Astrocyte (in vitro differentiated cells and primary cell): ENCODE results near the gene PRRT2. TPM values are rescaled to one million over a fixed set of nuclear protein-coding genes. Genes with fewer than 3 reads are reported as not detected.
A peak's percentile ranks its signal among the peaks of the same experiment; 100 is the strongest.

Experiments used
- DNase-seq: peaks from one replicate; pipeline ENCODE4 v3.0.0-alpha.2; 2010; ENCODE audit warnings: low read depth
- FAIRE-seq: peaks from 2 replicates; lab custom pipeline; 2011; peaks lifted over from hg19 to GRCh38; lab: Jason Lieb, UNC
- H2AFZ ChIP-seq: 2 replicates; pipeline ENCODE4 v1.6.0; 2012; ENCODE audit warnings: low read depth, low read length, inconsistent platforms
- H3K27ac ChIP-seq: 2 replicates; pipeline ENCODE4 v1.5.1; 2011; ENCODE audit warnings: low read depth, low read length, inconsistent platforms
- H3K27me3 ChIP-seq: 2 replicates; pipeline ENCODE4 v1.6.0; 2011; ENCODE audit warnings: low read length, inconsistent platforms; ENCODE audit not compliant: insufficient read depth
- H3K36me3 ChIP-seq: 2 replicates; pipeline ENCODE4 v1.5.1; 2011; ENCODE audit warnings: low read length, inconsistent platforms; ENCODE audit not compliant: insufficient read depth
- H3K4me1 ChIP-seq: 2 replicates; pipeline ENCODE4 v1.5.1; 2011; ENCODE audit warnings: low read length, inconsistent platforms; ENCODE audit not compliant: insufficient read depth
- H3K4me2 ChIP-seq: 2 replicates; pipeline ENCODE4 v1.6.0; 2012; ENCODE audit warnings: low read length, inconsistent platforms
- H3K4me3 ChIP-seq: 2 replicates; pipeline ENCODE4 v1.5.1; 2011; ENCODE audit warnings: low read depth, mild to moderate bottlenecking, low read length, inconsistent platforms; ENCODE audit not compliant: insufficient read depth
- H3K79me2 ChIP-seq: 2 replicates; pipeline ENCODE4 v1.6.0; 2012; ENCODE audit warnings: mild to moderate bottlenecking, low read length, inconsistent platforms; ENCODE audit not compliant: insufficient read depth
- H3K9ac ChIP-seq: 2 replicates; pipeline ENCODE4 v1.6.0; 2012; ENCODE audit warnings: mild to moderate bottlenecking, low read length, inconsistent platforms
- H3K9me3 ChIP-seq: 2 replicates; pipeline ENCODE4 v1.5.1; 2012; ENCODE audit warnings: low read depth, mild to moderate bottlenecking, low read length, inconsistent platforms; ENCODE audit not compliant: insufficient read depth
- H4K20me1 ChIP-seq: 2 replicates; pipeline ENCODE4 v1.6.0; 2012; ENCODE audit warnings: low read length, inconsistent platforms; ENCODE audit not compliant: insufficient read depth
- H3K27ac Mint-ChIP-seq: one replicate; pipeline ENCODE4 v1.8.0; 2021; ENCODE audit warnings: mild to moderate bottlenecking, mixed read lengths; ENCODE audit not compliant: unreplicated experiment
- H3K27me3 Mint-ChIP-seq: one replicate; pipeline ENCODE4 v1.8.0; 2021; ENCODE audit warnings: low read depth, mixed read lengths; ENCODE audit not compliant: unreplicated experiment
- H3K36me3 Mint-ChIP-seq: one replicate; pipeline ENCODE4 v1.8.0; 2021; ENCODE audit warnings: low read depth, mixed read lengths; ENCODE audit not compliant: unreplicated experiment
- H3K4me1 Mint-ChIP-seq: one replicate; pipeline ENCODE4 v1.8.0; 2021; ENCODE audit warnings: low read depth, mixed read lengths; ENCODE audit not compliant: unreplicated experiment
- H3K4me3 Mint-ChIP-seq: one replicate; pipeline ENCODE4 v1.8.0; 2021; ENCODE audit warnings: mild to moderate bottlenecking, moderate library complexity, mixed read lengths; ENCODE audit not compliant: unreplicated experiment
- H3K9me3 Mint-ChIP-seq: one replicate; pipeline ENCODE4 v1.8.0; 2021; ENCODE audit warnings: mild to moderate bottlenecking, mixed read lengths; ENCODE audit not compliant: unreplicated experiment
- EZH2 ChIP-seq: IDR thresholded peaks from 2 replicates; pipeline ENCODE4 v1.6.1; 2012; ENCODE audit warnings: mild to moderate bottlenecking, low read length, inconsistent platforms; ENCODE audit not compliant: insufficient read depth
- total RNA-seq: library from RNA; stranded (reverse); gene quantifications from 2 replicates; pipeline ENCODE4 v1.2.1, GENCODE V29; 2021
- TF ChIP-seq, protein P1 (sequence below): IDR thresholded peaks from 2 replicates; pipeline ENCODE4 v1.5.1; 2011; ENCODE audit warnings: low read depth, mild to moderate bottlenecking, inconsistent platforms, low read length, moderate library complexity; ENCODE audit not compliant: insufficient read depth

Gene PRRT2
- total RNA-seq, 1 donor from 2014 or later = 6.2 TPM

DNA sequence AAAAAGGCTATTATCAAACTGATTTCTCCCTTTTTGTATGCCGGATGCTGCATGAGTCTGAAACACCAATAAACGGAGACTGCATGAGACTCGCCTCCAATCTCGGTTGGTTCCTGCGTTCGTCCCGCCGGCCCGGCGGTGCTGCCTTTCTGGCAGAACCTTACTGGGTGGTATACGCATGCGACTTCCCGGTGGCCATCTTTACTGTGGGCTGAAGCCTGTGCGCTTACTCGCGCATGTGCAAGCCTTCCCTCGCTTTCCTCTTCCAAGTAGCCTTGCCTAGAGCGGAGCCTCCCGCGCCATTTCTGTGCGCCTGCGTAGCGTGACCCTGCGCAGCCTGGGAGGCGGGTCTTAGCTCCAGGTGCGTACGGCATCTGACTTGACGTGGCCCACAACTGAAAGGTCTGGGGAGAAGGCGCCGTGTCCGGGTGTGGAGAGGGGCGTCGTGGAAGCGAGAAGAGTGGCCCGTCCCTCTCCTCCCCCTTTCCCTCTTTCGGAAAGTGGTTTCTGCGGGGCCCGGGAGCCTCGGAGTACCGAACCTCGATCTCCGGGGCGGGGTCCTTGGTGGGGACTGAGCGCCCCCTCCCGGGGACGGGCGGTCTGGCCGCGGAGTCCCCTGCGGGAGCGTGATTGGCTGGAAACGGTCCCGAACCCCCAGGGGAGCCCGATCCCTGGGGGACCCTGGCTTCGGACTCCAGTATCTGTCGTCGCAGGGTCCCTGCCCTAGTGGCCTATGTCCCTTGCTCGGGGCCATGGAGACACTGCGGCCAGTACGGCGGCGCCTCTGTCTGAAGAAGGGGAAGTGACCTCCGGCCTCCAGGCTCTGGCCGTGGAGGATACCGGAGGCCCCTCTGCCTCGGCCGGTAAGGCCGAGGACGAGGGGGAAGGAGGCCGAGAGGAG, 4.0 kb downstream of the PRRT2 start, which contains the start of gene PAGR1:
Gene PAGR1, plus strand, starts transcription at position 360 of the 901 bp plus-strand sequence. Its CDS starts 374 bp downstream, at position 734.
- FAIRE-seq = peak; percentile 39
- peak within 1 kb of the TSS; percentile 79 for H3K27ac Mint-ChIP-seq

DNA sequence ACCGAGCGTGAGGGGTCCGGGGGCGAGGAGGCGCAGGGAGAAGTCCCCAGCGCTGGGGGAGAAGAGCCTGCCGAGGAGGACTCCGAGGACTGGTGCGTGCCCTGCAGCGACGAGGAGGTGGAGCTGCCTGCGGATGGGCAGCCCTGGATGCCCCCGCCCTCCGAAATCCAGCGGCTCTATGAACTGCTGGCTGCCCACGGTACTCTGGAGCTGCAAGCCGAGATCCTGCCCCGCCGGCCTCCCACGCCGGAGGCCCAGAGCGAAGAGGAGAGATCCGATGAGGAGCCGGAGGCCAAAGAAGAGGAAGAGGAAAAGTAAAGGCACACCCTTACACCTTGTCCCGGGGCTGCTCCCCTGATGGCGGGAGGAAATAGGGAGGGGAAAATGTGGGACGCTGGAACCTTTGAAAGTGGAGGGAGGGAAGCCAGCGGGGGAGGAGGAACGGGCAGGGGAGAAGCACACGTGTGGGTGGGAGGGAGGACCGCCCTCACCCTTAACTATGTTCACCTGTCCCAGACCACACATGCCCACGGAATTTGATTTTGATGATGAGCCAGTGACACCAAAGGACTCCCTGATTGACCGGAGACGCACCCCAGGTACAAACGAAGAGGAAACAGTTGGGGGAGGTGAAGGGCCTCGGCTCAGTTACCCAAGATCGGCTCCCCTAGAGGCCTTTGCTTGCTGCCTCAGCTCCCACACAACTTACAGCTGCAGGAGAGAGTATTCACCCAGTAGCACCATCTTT, 4.9 kb downstream of the PRRT2 start:
- Mint-ChIP-seq H3K36me3 (peaks cover 8% of the 10 kb centered on the region), H3K4me1 (peaks cover 26% of the 10 kb centered on the region), H3K4me3 (peak overlapping the region; percentile 89), H3K27ac (peak overlapping the region; percentile 41), H3K27me3 (no peaks in the 10 kb centered on the region), H3K9me3 (no peaks in the 10 kb centered on the region)
- H4K20me1 ChIP-seq = peaks cover 6% of the 10 kb centered on the region
- H3K79me2 ChIP-seq = peaks cover 58% of the 10 kb centered on the region
- no peaks in the 10 kb centered on the region for H3K27me3 ChIP-seq
- H3K9ac ChIP-seq = peak overlapping the region; percentile 83
- peak overlapping the region; percentile 85 for H3K27ac ChIP-seq
- no peaks in the 10 kb centered on the region for H3K9me3 ChIP-seq
- peaks cover 29% of the 10 kb centered on the region for H3K4me1 ChIP-seq
- DNase-seq = no peak
- H3K36me3 ChIP-seq = peaks cover 4% of the 10 kb centered on the region
- peak overlapping the region; percentile 93 for H2AFZ ChIP-seq
- no peak for FAIRE-seq
- TF ChIP-seq, protein P1, sequence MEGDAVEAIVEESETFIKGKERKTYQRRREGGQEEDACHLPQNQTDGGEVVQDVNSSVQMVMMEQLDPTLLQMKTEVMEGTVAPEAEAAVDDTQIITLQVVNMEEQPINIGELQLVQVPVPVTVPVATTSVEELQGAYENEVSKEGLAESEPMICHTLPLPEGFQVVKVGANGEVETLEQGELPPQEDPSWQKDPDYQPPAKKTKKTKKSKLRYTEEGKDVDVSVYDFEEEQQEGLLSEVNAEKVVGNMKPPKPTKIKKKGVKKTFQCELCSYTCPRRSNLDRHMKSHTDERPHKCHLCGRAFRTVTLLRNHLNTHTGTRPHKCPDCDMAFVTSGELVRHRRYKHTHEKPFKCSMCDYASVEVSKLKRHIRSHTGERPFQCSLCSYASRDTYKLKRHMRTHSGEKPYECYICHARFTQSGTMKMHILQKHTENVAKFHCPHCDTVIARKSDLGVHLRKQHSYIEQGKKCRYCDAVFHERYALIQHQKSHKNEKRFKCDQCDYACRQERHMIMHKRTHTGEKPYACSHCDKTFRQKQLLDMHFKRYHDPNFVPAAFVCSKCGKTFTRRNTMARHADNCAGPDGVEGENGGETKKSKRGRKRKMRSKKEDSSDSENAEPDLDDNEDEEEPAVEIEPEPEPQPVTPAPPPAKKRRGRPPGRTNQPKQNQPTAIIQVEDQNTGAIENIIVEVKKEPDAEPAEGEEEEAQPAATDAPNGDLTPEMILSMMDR = no peak
- no peak for TF ChIP-seq EZH2
- H3K4me3 ChIP-seq = peak overlapping the region; percentile 79
- H3K4me2 ChIP-seq = peak overlapping the region; percentile 93

More for the DNA sequence above, 4.0 kb downstream of the PRRT2 start, which contains the start of gene PAGR1:
- Histone ChIP-seq H3K4me2 (peak within 1 kb of the TSS; percentile 93), H3K9ac (peak within 1 kb of the TSS; percentile 83), H3K4me1 (peaks cover 27% of the 10 kb centered on the region), H2AFZ (peak within 1 kb of the TSS; percentile 93), H3K79me2 (peaks cover 50% of the 10 kb centered on the region), H4K20me1 (peaks cover 10% of the 10 kb centered on the region), H3K9me3 (no peaks in the 10 kb centered on the region), H3K4me3 (peak within 1 kb of the TSS; percentile 79), H3K36me3 (peaks cover 4% of the 10 kb centered on the region), H3K27me3 (no peaks in the 10 kb centered on the region), H3K27ac (peak within 1 kb of the TSS; percentile 85)
- H3K27me3 Mint-ChIP-seq = no peaks in the 10 kb centered on the region
- DNase-seq = peak; percentile 100
- H3K36me3 Mint-ChIP-seq = peaks cover 8% of the 10 kb centered on the region
- no peaks in the 10 kb centered on the region for H3K9me3 Mint-ChIP-seq
- TF ChIP-seq, protein P1 = peak; percentile 62
- no peak for TF ChIP-seq EZH2
- peaks cover 27% of the 10 kb centered on the region for H3K4me1 Mint-ChIP-seq
- peak within 1 kb of the TSS; percentile 89 for H3K4me3 Mint-ChIP-seq
